ENCODE data around the gene GRIN1.

GRIN1 gene

GRCh38 chr9:137189297-137190295 is 50.6 kb downstream of the GRIN1 start:
- no peak for DNase-seq (ENCODE audit: low spot score)
- no peak for TF ChIP-seq CTCF (IDR thresholded peaks at IDR 0.05; ENCODE audit: extremely low read depth, insufficient read depth, missing control alignments)
- in situ Hi-C loops (cut with MboI; ENCODE audit: low pct_unique_long_range_greater_than_20kb, low sequenced_read_pairs, unreplicated experiment), result no loop called here

GRCh38 chr9:137190315-137190856 is 51.4 kb downstream of the GRIN1 start:
- no peak for TF ChIP-seq CTCF (IDR thresholded peaks at IDR 0.05; ENCODE audit: extremely low read depth, insufficient read depth, missing control alignments)
- in situ Hi-C loops (cut with MboI; ENCODE audit: low pct_unique_long_range_greater_than_20kb, low sequenced_read_pairs, unreplicated experiment), result no loop called here

GRCh38 chr9:137191245-137191644 is 52.3 kb downstream of the GRIN1 start:
- no peak for DNase-seq (ENCODE audit: low spot score)
- no peak for TF ChIP-seq CTCF (IDR thresholded peaks at IDR 0.05; ENCODE audit: extremely low read depth, insufficient read depth, missing control alignments)
- in situ Hi-C loops (cut with MboI; ENCODE audit: low pct_unique_long_range_greater_than_20kb, low sequenced_read_pairs, unreplicated experiment), result no loop called here

More at GRCh38 chr9:137190315-137190856, 51.4 kb downstream of the GRIN1 start:
- DNase-seq (ENCODE audit: low spot score), result no peak

- in situ Hi-C loops (cut with MboI; ENCODE audit: low pct_unique_long_range_greater_than_20kb, low sequenced_read_pairs, unreplicated experiment), result no loop called here
- TF ChIP-seq CTCF (IDR thresholded peaks at IDR 0.05; ENCODE audit: extremely low read depth, insufficient read depth, missing control alignments), result no peak
- DNase-seq (ENCODE audit: low spot score), result no peak
Measured at GRCh38 chr9:137191691-137192447, 52.9 kb downstream of the GRIN1 start.

- in situ Hi-C loops (cut with MboI; ENCODE audit: low pct_unique_long_range_greater_than_20kb, low sequenced_read_pairs, unreplicated experiment), result no loop called here
- DNase-seq (ENCODE audit: low spot score), result no peak
- no peak for TF ChIP-seq CTCF (IDR thresholded peaks at IDR 0.05; ENCODE audit: extremely low read depth, insufficient read depth, missing control alignments)
Measured at GRCh38 chr9:137192448-137192780, 53.5 kb downstream of the GRIN1 start.

- no peak for TF ChIP-seq CTCF (IDR thresholded peaks at IDR 0.05; ENCODE audit: extremely low read depth, insufficient read depth, missing control alignments)
- no peak for DNase-seq (ENCODE audit: low spot score)
- in situ Hi-C loops (cut with MboI; ENCODE audit: low pct_unique_long_range_greater_than_20kb, low sequenced_read_pairs, unreplicated experiment), result no loop called here
Measured at GRCh38 chr9:137192859-137193258, 53.9 kb downstream of the GRIN1 start.

Data from GM13977 (cell line).